ENCODE measurements around the gene CDC16.

Gene CDC16

GRCh38 chr13:114230575-114230974 is 4.1 kb upstream of the CDC16 start:
- no peak overlapping the region for H3K4me3 ChIP-seq (ENCODE audit: low read length, poor library complexity, severe bottlenecking)
- H3K9ac ChIP-seq (ENCODE audit: low read depth, low read length, poor library complexity, severe bottlenecking): no peak overlapping the region
- no peak for TF ChIP-seq CTCF (conservative IDR thresholded peaks at IDR 0.05; ENCODE audit: low read length)
- TF ChIP-seq EZH2phosphoT487 (IDR thresholded peaks at IDR 0.05; ENCODE audit: borderline replicate concordance): no peak
- no peak overlapping the region for H3K4me2 ChIP-seq (ENCODE audit: low read depth, low read length, poor library complexity, severe bottlenecking)
- no peaks in the 10 kb centered on the region for H3K36me3 ChIP-seq (ENCODE audit: insufficient read depth, low read length)
- peaks cover 25% of the 10 kb centered on the region for H3K4me1 ChIP-seq (ENCODE audit: insufficient read depth, low read length, poor library complexity, severe bottlenecking)
- H3K9me3 ChIP-seq (ENCODE audit: insufficient read depth, low read depth, low read length): no peaks in the 10 kb centered on the region
- H3F3A ChIP-seq (ENCODE audit: low read depth): peaks cover 8% of the 10 kb centered on the region
- H2AFZ ChIP-seq (ENCODE audit: low read length): no peak overlapping the region
- no peaks in the 10 kb centered on the region for H3K27me3 ChIP-seq (ENCODE audit: insufficient read depth, low read length, poor library complexity, severe bottlenecking)
- peaks cover 5% of the 10 kb centered on the region for H3K79me2 ChIP-seq (ENCODE audit: insufficient read depth, low read length)
- no peaks in the 10 kb centered on the region for H3K9me2 ChIP-seq (replicated peaks; ENCODE audit: low read depth, low read length)
- H4K20me1 ChIP-seq (ENCODE audit: insufficient read depth, low read length, poor library complexity, severe bottlenecking): peaks cover 3% of the 10 kb centered on the region

DNA sequence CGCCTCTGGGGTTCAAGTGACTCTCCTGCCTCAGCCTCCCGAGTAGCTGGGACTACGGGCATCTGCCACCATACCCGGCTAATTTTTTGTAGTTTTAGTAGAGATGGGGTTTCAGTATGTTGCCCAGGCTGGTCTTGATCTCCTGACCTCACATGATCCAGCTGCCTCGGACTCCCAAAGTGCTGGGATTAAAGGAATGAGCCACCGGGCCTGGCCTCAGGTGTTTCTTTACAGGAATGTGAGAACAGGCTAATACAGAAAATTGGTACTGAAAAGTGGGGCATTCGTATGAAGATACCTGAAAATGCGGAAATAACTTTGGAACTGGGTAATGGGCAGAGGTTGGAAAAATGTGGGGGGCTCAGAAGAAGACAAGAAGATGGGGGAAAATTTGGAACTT is 2.8 kb upstream of the CDC16 start:
- Histone ChIP-seq H3K4me2 (ENCODE audit: low read depth, low read length, poor library complexity, severe bottlenecking) (no peak overlapping the region), H4K20me1 (ENCODE audit: insufficient read depth, low read length, poor library complexity, severe bottlenecking) (peaks cover 14% of the 10 kb centered on the region), H3K9me3 (ENCODE audit: insufficient read depth, low read depth, low read length) (no peaks in the 10 kb centered on the region), H3K4me3 (ENCODE audit: low read length, poor library complexity, severe bottlenecking) (no peak overlapping the region), H3K4me1 (ENCODE audit: insufficient read depth, low read length, poor library complexity, severe bottlenecking) (peaks cover 25% of the 10 kb centered on the region), H3K27me3 (ENCODE audit: insufficient read depth, low read length, poor library complexity, severe bottlenecking) (no peaks in the 10 kb centered on the region), H3K79me2 (ENCODE audit: insufficient read depth, low read length) (peaks cover 18% of the 10 kb centered on the region), H2AFZ (ENCODE audit: low read length) (no peak overlapping the region), H3K9ac (ENCODE audit: low read depth, low read length, poor library complexity, severe bottlenecking) (no peak overlapping the region), H3K36me3 (ENCODE audit: insufficient read depth, low read length) (no peaks in the 10 kb centered on the region), H3F3A (ENCODE audit: low read depth) (peaks cover 8% of the 10 kb centered on the region), H3K9me2 (replicated peaks; ENCODE audit: low read depth, low read length) (no peaks in the 10 kb centered on the region)
- TF ChIP-seq CTCF (conservative IDR thresholded peaks at IDR 0.05; ENCODE audit: low read length): no peak
- no peak for TF ChIP-seq EZH2phosphoT487 (IDR thresholded peaks at IDR 0.05; ENCODE audit: borderline replicate concordance)

GRCh38 chr13:114234266-114234644 is 442 bp upstream of the CDC16 start:
- TF ChIP-seq CTCF (conservative IDR thresholded peaks at IDR 0.05; ENCODE audit: low read length) (no peak), EZH2phosphoT487 (IDR thresholded peaks at IDR 0.05; ENCODE audit: borderline replicate concordance) (no peak)
- Histone ChIP-seq H3K4me3 (ENCODE audit: low read length, poor library complexity, severe bottlenecking) (peak overlapping the region; percentile 98), H3K4me2 (ENCODE audit: low read depth, low read length, poor library complexity, severe bottlenecking) (peak overlapping the region; percentile 97), H2AFZ (ENCODE audit: low read length) (peak overlapping the region; percentile 89), H3K79me2 (ENCODE audit: insufficient read depth, low read length) (peaks cover 38% of the 10 kb centered on the region), H3K4me1 (ENCODE audit: insufficient read depth, low read length, poor library complexity, severe bottlenecking) (peaks cover 29% of the 10 kb centered on the region), H3F3A (ENCODE audit: low read depth) (peaks cover 8% of the 10 kb centered on the region), H3K27me3 (ENCODE audit: insufficient read depth, low read length, poor library complexity, severe bottlenecking) (no peaks in the 10 kb centered on the region), H3K9me3 (ENCODE audit: insufficient read depth, low read depth, low read length) (no peaks in the 10 kb centered on the region), H4K20me1 (ENCODE audit: insufficient read depth, low read length, poor library complexity, severe bottlenecking) (peaks cover 14% of the 10 kb centered on the region), H3K9ac (ENCODE audit: low read depth, low read length, poor library complexity, severe bottlenecking) (peak overlapping the region; percentile 97), H3K36me3 (ENCODE audit: insufficient read depth, low read length) (peaks cover 16% of the 10 kb centered on the region; the same call in 1 of the 2 replicates), H3K9me2 (replicated peaks; ENCODE audit: low read depth, low read length) (no peaks in the 10 kb centered on the region)

Data from Loucy (cell line).